MM.1S (cell line): ENCODE results near the gene TMEM161B.

ENCODE experiments used
- DNase-seq: peaks from one replicate; pipeline ENCODE4 v3.0.0-alpha.2; 2015
- H2AFZ ChIP-seq: fragments of 300-600 bp; sonication (generic); 2 replicates; pipeline ENCODE4 v1.6.0; 2016; ENCODE audit warnings: antibody characterized with exemption, low read length
- H3F3A ChIP-seq: fragments of 300-600 bp; sonication (generic); 2 replicates; pipeline ENCODE4 v1.6.1; 2016; ENCODE audit warnings: mild to moderate bottlenecking, antibody characterized with exemption, low read length, moderate library complexity, mixed read lengths; ENCODE audit not compliant: insufficient read depth
- H3K27ac ChIP-seq: fragments of 300-600 bp; sonication (generic); 2 replicates; pipeline ENCODE4 v1.5.1; 2016; ENCODE audit warnings: mild to moderate bottlenecking, low read length
- H3K27me3 ChIP-seq: fragments of 300-600 bp; sonication (generic); replicated peaks from 2 replicates; pipeline ENCODE4 v1.6.0; 2016; ENCODE audit warnings: low read length; ENCODE audit not compliant: insufficient read depth
- H3K36me3 ChIP-seq: fragments of 300-600 bp; sonication (generic); replicated peaks from 2 replicates; pipeline ENCODE4 v1.6.1; 2016; ENCODE audit warnings: mild to moderate bottlenecking, low read length, mixed read lengths; ENCODE audit not compliant: insufficient read depth
- H3K4me1 ChIP-seq: fragments of 300-600 bp; sonication (generic); 2 replicates; pipeline ENCODE4 v1.6.1; 2016; ENCODE audit warnings: low read length, mixed read lengths
- H3K4me2 ChIP-seq: fragments of 300-600 bp; sonication (generic); 2 replicates; pipeline ENCODE4 v1.6.0; 2016; ENCODE audit warnings: low read depth, low read length
- H3K4me3 ChIP-seq: fragments of 300-600 bp; sonication (generic); 2 replicates; pipeline ENCODE4 v1.5.1; 2016; ENCODE audit warnings: low read length, mixed read lengths
- H3K79me2 ChIP-seq: fragments of 300-600 bp; sonication (generic); 2 replicates; pipeline ENCODE4 v1.6.1; 2016; ENCODE audit warnings: mixed run types, low read length, mixed read lengths
- H3K9ac ChIP-seq: fragments of 300-600 bp; sonication (generic); 2 replicates; pipeline ENCODE4 v1.6.1; 2016; ENCODE audit warnings: low read length, mixed read lengths
- H3K9me2 ChIP-seq: fragments of 300-600 bp; sonication (generic); replicated peaks from 2 replicates; pipeline ENCODE4 v1.6.1; 2016; ENCODE audit warnings: mild to moderate bottlenecking, low read length, mixed read lengths; ENCODE audit not compliant: insufficient read depth
- H3K9me3 ChIP-seq: fragments of 300-600 bp; sonication (generic); replicated peaks from 2 replicates; pipeline ENCODE4 v1.6.1; 2016; ENCODE audit warnings: mild to moderate bottlenecking, low read length, mixed read lengths; ENCODE audit not compliant: insufficient read depth
- H4K20me1 ChIP-seq: fragments of 300-600 bp; sonication (generic); 2 replicates; pipeline ENCODE4 v1.6.1; 2016; ENCODE audit warnings: mild to moderate bottlenecking, low read length, moderate library complexity, mixed read lengths; ENCODE audit not compliant: insufficient read depth
- CTCF ChIP-seq: fragments of 300-600 bp; sonication (generic); IDR thresholded peaks from 2 replicates; pipeline ENCODE4 v1.5.1; 2016; ENCODE audit warnings: antibody characterized with exemption, low read length, mixed read lengths
- EZH2 ChIP-seq: fragments of 300-600 bp; sonication (generic); optimal IDR thresholded peaks from 2 replicates; pipeline ENCODE3; 2017; ENCODE audit warnings: low read depth, mild to moderate bottlenecking, antibody characterized with exemption, low read length, mixed read lengths
- EZH2phosphoT487 ChIP-seq: fragments of 300-600 bp; sonication (generic); IDR thresholded peaks from 2 replicates; pipeline ENCODE4 v1.6.1; 2018; ENCODE audit warnings: antibody characterized with exemption, low read length

Gene TMEM161B

GRCh38 chr5:88230546-88231066 lies 38.0 kb downstream of the TMEM161B start:
- Histone ChIP-seq H3K4me1 (no peaks in the 10 kb centered on the region), H3K36me3 (no peaks in the 10 kb centered on the region), H3K79me2 (0 out of 2 replicates have a peak, but pooled peaks cover 4% of the 10 kb centered on the region), H3K4me3 (no peak overlapping the region), H3K9me3 (no peaks in the 10 kb centered on the region), H3K27me3 (no peaks in the 10 kb centered on the region), H3K9ac (no peak overlapping the region), H2AFZ (no peak overlapping the region), H3K4me2 (no peak overlapping the region), H3F3A (no peaks in the 10 kb centered on the region), H4K20me1 (no peaks in the 10 kb centered on the region), H3K9me2 (no peaks in the 10 kb centered on the region), H3K27ac (no peak overlapping the region)
- TF ChIP-seq EZH2 (no peak), EZH2phosphoT487 (no peak), CTCF (no peak)
- no peak for DNase-seq

GRCh38 chr5:88226881-88227450 lies 41.7 kb downstream of the TMEM161B start:
- Histone ChIP-seq H3K27ac (no peak overlapping the region), H3K9me2 (no peaks in the 10 kb centered on the region), H3K36me3 (no peaks in the 10 kb centered on the region), H3K27me3 (no peaks in the 10 kb centered on the region), H3K9me3 (no peaks in the 10 kb centered on the region), H3K4me1 (no peaks in the 10 kb centered on the region), H3K79me2 (0 out of 2 replicates have a peak, but pooled peaks cover 4% of the 10 kb centered on the region), H4K20me1 (no peaks in the 10 kb centered on the region), H3K9ac (no peak overlapping the region), H3K4me3 (no peak overlapping the region), H3F3A (no peaks in the 10 kb centered on the region), H2AFZ (no peak overlapping the region), H3K4me2 (no peak overlapping the region)
- DNase-seq, result no peak
- TF ChIP-seq EZH2phosphoT487 (no peak), CTCF (no peak), EZH2 (no peak)

- Histone ChIP-seq H3K4me1 (no peaks in the 10 kb centered on the region), H3K4me2 (no peak overlapping the region), H3K27ac (no peak overlapping the region), H3K79me2 (no peaks in the 10 kb centered on the region), H3K27me3 (no peaks in the 10 kb centered on the region), H2AFZ (no peak overlapping the region), H3F3A (no peaks in the 10 kb centered on the region), H3K9me2 (no peaks in the 10 kb centered on the region), H4K20me1 (no peaks in the 10 kb centered on the region), H3K9me3 (no peaks in the 10 kb centered on the region), H3K9ac (no peak overlapping the region), H3K36me3 (no peaks in the 10 kb centered on the region), H3K4me3 (no peak overlapping the region)
- no peak for DNase-seq
- TF ChIP-seq EZH2phosphoT487 (no peak), CTCF (no peak)
Observed at GRCh38 chr5:88214655-88215054, 54.0 kb downstream of the TMEM161B start.
